ENCODE results near the gene AMELX. TPM values are rescaled to one million over a fixed set of nuclear protein-coding genes. Genes with fewer than 3 reads are reported as not detected.

Gene AMELX
- total RNA-seq, 1 experiment from 2014 or later, result not detected

DNA sequence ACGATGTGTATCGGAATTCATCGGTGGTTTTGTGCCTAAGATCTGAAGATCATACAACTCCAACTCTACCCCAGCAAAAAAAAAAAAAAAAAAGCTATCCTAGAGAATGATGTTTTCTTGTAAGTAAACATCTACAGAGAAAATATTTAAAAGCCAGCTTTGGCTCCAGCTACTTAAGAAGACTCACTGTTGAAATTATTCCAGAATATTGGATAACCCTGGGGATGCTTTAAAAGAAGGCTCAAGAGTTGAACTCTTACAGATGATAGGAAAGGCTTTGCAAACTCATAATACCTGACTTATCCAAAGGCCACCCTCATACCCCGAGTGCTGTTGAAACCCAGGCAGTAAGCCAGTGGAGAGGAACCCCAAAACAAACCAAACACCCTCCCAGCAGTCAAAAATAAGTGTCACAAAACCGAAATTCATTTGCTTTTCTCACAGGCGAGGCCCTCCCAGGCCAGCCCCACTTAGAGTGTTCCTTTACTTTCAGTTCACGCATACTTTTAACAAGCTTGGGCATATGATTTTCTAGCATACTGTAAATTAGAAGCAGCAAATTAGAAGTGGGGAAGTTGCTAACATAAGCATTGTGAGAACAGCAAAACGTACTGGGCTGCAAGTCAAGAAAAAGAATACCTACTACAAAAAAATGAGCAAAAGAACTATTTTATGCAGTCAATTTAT is 2.7 kb upstream of the AMELX start:
- no peak overlapping the region for H3K4me3 ChIP-seq (ENCODE audit: low read depth, low read length, poor library complexity, severe bottlenecking)
- DNase-seq (ENCODE audit: low spot score), result no peak
- H3K9me3 ChIP-seq (ENCODE audit: low read depth, low read length, poor library complexity, severe bottlenecking), result no peaks in the 10 kb centered on the region
- H3K27me3 ChIP-seq (replicated peaks; ENCODE audit: insufficient read depth, low read depth, low read length, poor library complexity), result peaks cover 46% of the 10 kb centered on the region
- POLR2A ChIA-PET (ENCODE audit: low non-redundant PET), result no interaction called here
- intact Hi-C loops (cut with micrococcal nuclease; ENCODE audit: unreplicated experiment), result no loop called here
- no peaks in the 10 kb centered on the region for H3K36me3 ChIP-seq (ENCODE audit: insufficient read depth, low read length, poor library complexity, severe bottlenecking)
- CTCF ChIA-PET, result no interaction called here
- no TSS peak for BruUV-seq (replicated peaks)
- no peak overlapping the region for H3K27ac ChIP-seq (ENCODE audit: low read depth, low read length, poor library complexity, severe bottlenecking)
- no peaks in the 10 kb centered on the region for H3K4me1 ChIP-seq (ENCODE audit: insufficient read depth, low read length, poor library complexity, severe bottlenecking)
- TF ChIP-seq, protein P1, sequence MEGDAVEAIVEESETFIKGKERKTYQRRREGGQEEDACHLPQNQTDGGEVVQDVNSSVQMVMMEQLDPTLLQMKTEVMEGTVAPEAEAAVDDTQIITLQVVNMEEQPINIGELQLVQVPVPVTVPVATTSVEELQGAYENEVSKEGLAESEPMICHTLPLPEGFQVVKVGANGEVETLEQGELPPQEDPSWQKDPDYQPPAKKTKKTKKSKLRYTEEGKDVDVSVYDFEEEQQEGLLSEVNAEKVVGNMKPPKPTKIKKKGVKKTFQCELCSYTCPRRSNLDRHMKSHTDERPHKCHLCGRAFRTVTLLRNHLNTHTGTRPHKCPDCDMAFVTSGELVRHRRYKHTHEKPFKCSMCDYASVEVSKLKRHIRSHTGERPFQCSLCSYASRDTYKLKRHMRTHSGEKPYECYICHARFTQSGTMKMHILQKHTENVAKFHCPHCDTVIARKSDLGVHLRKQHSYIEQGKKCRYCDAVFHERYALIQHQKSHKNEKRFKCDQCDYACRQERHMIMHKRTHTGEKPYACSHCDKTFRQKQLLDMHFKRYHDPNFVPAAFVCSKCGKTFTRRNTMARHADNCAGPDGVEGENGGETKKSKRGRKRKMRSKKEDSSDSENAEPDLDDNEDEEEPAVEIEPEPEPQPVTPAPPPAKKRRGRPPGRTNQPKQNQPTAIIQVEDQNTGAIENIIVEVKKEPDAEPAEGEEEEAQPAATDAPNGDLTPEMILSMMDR (conservative IDR thresholded peaks at IDR 0.05; ENCODE audit: low read depth, low read length), result no peak
- no peak for TF ChIP-seq EZH2 (IDR thresholded peaks at IDR 0.05; ENCODE audit: borderline replicate concordance, low read depth, low read length, poor library complexity, severe bottlenecking)

DNA sequence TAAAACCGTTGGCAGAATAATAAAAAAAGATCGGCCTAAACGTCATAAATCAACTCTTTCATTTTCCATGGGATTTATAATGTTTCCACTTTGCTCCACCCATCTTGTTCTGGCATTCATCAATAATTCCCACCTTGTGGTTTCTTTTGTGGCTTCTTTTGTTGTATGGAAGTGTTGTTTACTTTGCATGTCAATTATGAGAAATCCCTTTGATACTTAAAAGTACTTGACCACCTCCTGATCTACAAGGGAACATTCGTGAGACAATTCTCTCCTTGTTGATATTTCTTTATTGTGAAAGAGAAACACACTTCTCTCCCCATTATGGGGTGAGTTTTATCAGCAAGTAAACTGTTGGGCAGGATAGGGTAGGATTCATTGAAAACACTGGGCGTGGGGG is 2.8 kb downstream of the AMELX start:
- ChIA-PET POLR2A (ENCODE audit: low non-redundant PET) (no interaction called here), CTCF (no interaction called here)
- H3K27ac ChIP-seq (ENCODE audit: low read depth, low read length, poor library complexity, severe bottlenecking), result no peak overlapping the region
- no peaks in the 10 kb centered on the region for H3K9me3 ChIP-seq (ENCODE audit: low read depth, low read length, poor library complexity, severe bottlenecking)
- no peak for DNase-seq (ENCODE audit: low spot score)
- no TSS peak for BruUV-seq (replicated peaks)
- peaks cover 41% of the 10 kb centered on the region for H3K27me3 ChIP-seq (replicated peaks; ENCODE audit: insufficient read depth, low read depth, low read length, poor library complexity)
- TF ChIP-seq, protein P1 (conservative IDR thresholded peaks at IDR 0.05; ENCODE audit: low read depth, low read length), result no peak
- TF ChIP-seq EZH2 (IDR thresholded peaks at IDR 0.05; ENCODE audit: borderline replicate concordance, low read depth, low read length, poor library complexity, severe bottlenecking), result no peak
- intact Hi-C loops (cut with micrococcal nuclease; ENCODE audit: unreplicated experiment), result no loop called here
- no peaks in the 10 kb centered on the region for H3K4me1 ChIP-seq (ENCODE audit: insufficient read depth, low read length, poor library complexity, severe bottlenecking)
- no peak overlapping the region for H3K4me3 ChIP-seq (ENCODE audit: low read depth, low read length, poor library complexity, severe bottlenecking)
- H3K36me3 ChIP-seq (ENCODE audit: insufficient read depth, low read length, poor library complexity, severe bottlenecking), result no peaks in the 10 kb centered on the region

DNA sequence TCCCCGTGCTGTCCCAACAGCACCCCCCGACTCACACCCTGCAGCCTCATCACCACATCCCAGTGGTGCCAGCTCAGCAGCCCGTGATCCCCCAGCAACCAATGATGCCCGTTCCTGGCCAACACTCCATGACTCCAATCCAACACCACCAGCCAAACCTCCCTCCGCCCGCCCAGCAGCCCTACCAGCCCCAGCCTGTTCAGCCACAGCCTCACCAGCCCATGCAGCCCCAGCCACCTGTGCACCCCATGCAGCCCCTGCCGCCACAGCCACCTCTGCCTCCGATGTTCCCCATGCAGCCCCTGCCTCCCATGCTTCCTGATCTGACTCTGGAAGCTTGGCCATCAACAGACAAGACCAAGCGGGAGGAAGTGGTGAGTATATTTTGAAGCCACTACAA is 5.4 kb downstream of the AMELX start:
- Histone ChIP-seq H3K4me3 (ENCODE audit: low read depth, low read length, poor library complexity, severe bottlenecking) (no peak overlapping the region), H3K9me3 (ENCODE audit: low read depth, low read length, poor library complexity, severe bottlenecking) (no peaks in the 10 kb centered on the region), H3K36me3 (ENCODE audit: insufficient read depth, low read length, poor library complexity, severe bottlenecking) (no peaks in the 10 kb centered on the region), H3K27ac (ENCODE audit: low read depth, low read length, poor library complexity, severe bottlenecking) (no peak overlapping the region), H3K4me1 (ENCODE audit: insufficient read depth, low read length, poor library complexity, severe bottlenecking) (no peaks in the 10 kb centered on the region), H3K27me3 (replicated peaks; ENCODE audit: insufficient read depth, low read depth, low read length, poor library complexity) (peaks cover 42% of the 10 kb centered on the region)
- CTCF ChIA-PET, result no interaction called here
- intact Hi-C loops (cut with micrococcal nuclease; ENCODE audit: unreplicated experiment), result no loop called here
- BruUV-seq (replicated peaks), result no TSS peak
- POLR2A ChIA-PET (ENCODE audit: low non-redundant PET), result no interaction called here
- TF ChIP-seq EZH2 (IDR thresholded peaks at IDR 0.05; ENCODE audit: borderline replicate concordance, low read depth, low read length, poor library complexity, severe bottlenecking), result no peak
- TF ChIP-seq, protein P1 (conservative IDR thresholded peaks at IDR 0.05; ENCODE audit: low read depth, low read length), result no peak
- DNase-seq (ENCODE audit: low spot score), result no peak

Measured in A673 (cell line).